ENCODE data around the gene PARP11.

DNA sequence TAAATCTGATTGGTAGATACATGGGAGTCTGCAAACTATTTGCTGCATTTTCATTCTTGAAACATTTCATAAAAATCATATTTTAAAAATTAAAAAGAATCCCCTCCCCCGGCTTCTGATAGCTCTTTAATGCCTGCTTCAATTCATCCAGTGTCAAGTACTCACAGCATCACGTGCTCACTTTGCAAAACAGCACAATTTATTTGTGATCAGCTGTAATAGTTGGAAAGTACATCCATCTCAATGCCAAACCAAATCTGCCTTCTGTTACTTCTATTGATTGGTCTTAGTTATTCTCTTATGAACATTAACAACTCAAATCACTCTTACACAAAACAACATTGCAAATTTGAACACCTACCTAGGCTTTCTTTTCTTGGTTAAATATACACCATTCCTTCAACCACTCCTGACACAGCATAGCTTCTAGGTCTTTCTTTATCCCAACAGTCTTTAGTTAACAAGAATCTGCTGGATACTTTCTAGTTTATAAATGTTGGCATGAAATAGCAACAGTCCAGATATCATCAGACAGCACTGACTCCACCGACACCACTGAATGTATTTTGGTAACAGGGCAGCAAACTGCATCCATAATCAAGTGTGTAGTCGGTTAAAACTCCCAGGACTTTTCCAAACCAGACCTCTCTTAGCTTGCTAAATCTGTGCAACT lies 58.0 kb downstream of the PARP11 start:
- TF ChIP-seq, protein P1, sequence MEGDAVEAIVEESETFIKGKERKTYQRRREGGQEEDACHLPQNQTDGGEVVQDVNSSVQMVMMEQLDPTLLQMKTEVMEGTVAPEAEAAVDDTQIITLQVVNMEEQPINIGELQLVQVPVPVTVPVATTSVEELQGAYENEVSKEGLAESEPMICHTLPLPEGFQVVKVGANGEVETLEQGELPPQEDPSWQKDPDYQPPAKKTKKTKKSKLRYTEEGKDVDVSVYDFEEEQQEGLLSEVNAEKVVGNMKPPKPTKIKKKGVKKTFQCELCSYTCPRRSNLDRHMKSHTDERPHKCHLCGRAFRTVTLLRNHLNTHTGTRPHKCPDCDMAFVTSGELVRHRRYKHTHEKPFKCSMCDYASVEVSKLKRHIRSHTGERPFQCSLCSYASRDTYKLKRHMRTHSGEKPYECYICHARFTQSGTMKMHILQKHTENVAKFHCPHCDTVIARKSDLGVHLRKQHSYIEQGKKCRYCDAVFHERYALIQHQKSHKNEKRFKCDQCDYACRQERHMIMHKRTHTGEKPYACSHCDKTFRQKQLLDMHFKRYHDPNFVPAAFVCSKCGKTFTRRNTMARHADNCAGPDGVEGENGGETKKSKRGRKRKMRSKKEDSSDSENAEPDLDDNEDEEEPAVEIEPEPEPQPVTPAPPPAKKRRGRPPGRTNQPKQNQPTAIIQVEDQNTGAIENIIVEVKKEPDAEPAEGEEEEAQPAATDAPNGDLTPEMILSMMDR (conservative IDR thresholded peaks at IDR 0.05; ENCODE audit: low read length), result no peak
- TF ChIP-seq EZH2phosphoT487 (IDR thresholded peaks at IDR 0.05; ENCODE audit: borderline replicate concordance, low read depth, low read length), result no peak
